Spleen (tissue), 11 donors: ENCODE measurements around the gene BLCAP. TPM values are rescaled to one million over a fixed set of nuclear protein-coding genes. Genes with fewer than 3 reads are reported as not detected.

Experiments
- DNase-seq: peaks from one replicate; pipeline ENCODE4 v3.0.0-alpha.2; 2020
- H3K27ac ChIP-seq, 8 donors: fragments of 200-600 bp; sonication (generic) in 7 of 8; 1 replicate in 4 of 8; 2 replicates in 4 of 8; pipeline versions ENCODE4 v1.5.0 to v1.8.0; 2016 to 2021; ENCODE audit warnings: inconsistent platforms in 4 of 8, mild to moderate bottlenecking in 4 of 8, moderate library complexity in 1 of 8
- H3K27me3 ChIP-seq, 7 donors: fragments of 200-600 bp; sonication (generic) in 6 of 7; replicated peaks in 1 of 7; 1 replicate in 4 of 7; 2 replicates in 3 of 7; pipeline versions ENCODE4 v1.5.0 to v1.8.0; 2016 to 2021; ENCODE audit warnings: inconsistent platforms in 3 of 7, mild to moderate bottlenecking in 1 of 7
- H3K36me3 ChIP-seq, 6 donors: fragments of 200-600 bp; sonication (generic) in 5 of 6; 1 replicate in 4 of 6; 2 replicates in 2 of 6; pipeline versions ENCODE4 v1.5.0 to v1.8.0; 2016 to 2021; ENCODE audit warnings: inconsistent platforms in 2 of 6
- H3K4me1 ChIP-seq, 6 donors: fragments of 200-600 bp; sonication (generic) in 5 of 6; 1 replicate in 3 of 6; 2 replicates in 3 of 6; pipeline versions ENCODE4 v1.5.0 to v1.8.0; 2016 to 2021; ENCODE audit warnings: inconsistent platforms in 3 of 6
- H3K4me3 ChIP-seq, 8 donors: fragments of 200-600 bp; sonication (generic) in 7 of 8; 1 replicate in 4 of 8; 2 replicates in 4 of 8; pipeline versions ENCODE4 v1.5.0 to v1.8.0; 2016 to 2021; ENCODE audit warnings: inconsistent platforms in 4 of 8, mild to moderate bottlenecking in 4 of 8, moderate library complexity in 2 of 8
- H3K9me3 ChIP-seq, 8 donors: fragments of 200-600 bp; sonication (generic) in 7 of 8; 1 replicate in 4 of 8; 2 replicates in 4 of 8; pipeline versions ENCODE4 v1.5.0 to v1.8.0; 2016 to 2021; ENCODE audit warnings: inconsistent platforms in 4 of 8
- POLR2A ChIP-seq, 3 donors: fragments of 450-650 bp; IDR thresholded peaks; one replicate each; pipeline ENCODE4 v1.5.1; 2017; ENCODE audit warnings: antibody characterized with exemption in 3 of 3, mild to moderate bottlenecking in 1 of 3
- POLR2AphosphoS5 ChIP-seq, 3 donors: sonication (generic); formaldehyde crosslinking; IDR thresholded peaks; one replicate each; pipeline ENCODE4 v1.5.1; 2017; ENCODE audit warnings: antibody characterized with exemption in 3 of 3
- WGBS, 5 donors: extraction: QIAGEN DNeasy Blood & Tissue Kit in 3 of 5; methylation state at CpG; one replicate each; pipeline versions ENCODE4 v1.1.5 to v1.1.7; 2013 to 2018; 5-methylcytosine and 5-hydroxymethylcytosine counted together
- intact Hi-C: fragments of 100-400 bp; cut with DNase I; formaldehyde crosslinking; loops from one replicate; pipeline ENCODE4 v1.15.0; 2023; ENCODE audit warnings: low total_unique reads
- polyA plus RNA-seq, 3 donors: library from polyadenylated mRNA; stranded (reverse); fragments of 200-250 nt; gene quantifications; one replicate each; pipeline ENCODE4 v1.2.1, GENCODE V29; 2013
- total RNA-seq, 7 donors: library from RNA; depleted of rRNA in 3 of 7; stranded (reverse); fragments of >200 nt in 3 of 7; fragmentation: NEBNext Ultra II Directional in 4 of 7; extraction: Animal tissue kit (Norgen Biotek cat#: 25700) in 4 of 7; gene quantifications; one replicate each; pipeline versions ENCODE4 v1.1.0 to v1.2.1, GENCODE V29; 2016 to 2021
- TF ChIP-seq, protein P1 (sequence below), 11 experiments: fragments of 200-600 bp in 7 of 11; fragments of 450-650 bp in 4 of 11; sonication (generic) in 4 of 11; IDR thresholded peaks in 8 of 11; conservative IDR thresholded peaks in 3 of 11; 1 replicate in 7 of 11; 2 replicates in 4 of 11; pipeline versions ENCODE4 v1.4.0 to v1.8.0; 2016 to 2021; ENCODE audit warnings: antibody characterized with exemption in 11 of 11, inconsistent platforms in 4 of 11, mild to moderate bottlenecking in 1 of 11
- donor health status: healthy with polysubstance abuse.
- donor health status: DM: no; HTN: no; CAD: no; lungs with moderate emphysema.
- donor health status: DM: no; HTN: no; CAD: no.
- donor health status: Bipolar disorder and iron deficiency.
- donor health status: healthy.
- donor health status: DM: no; HTN: no; CAD: no.
- donor health status: DM: yes; HTN: yes; CAD: no.

Gene BLCAP
- total and polyA plus RNA-seq, 10 donors: 56.8 to 94.7 (median 67.3) TPM

DNA sequence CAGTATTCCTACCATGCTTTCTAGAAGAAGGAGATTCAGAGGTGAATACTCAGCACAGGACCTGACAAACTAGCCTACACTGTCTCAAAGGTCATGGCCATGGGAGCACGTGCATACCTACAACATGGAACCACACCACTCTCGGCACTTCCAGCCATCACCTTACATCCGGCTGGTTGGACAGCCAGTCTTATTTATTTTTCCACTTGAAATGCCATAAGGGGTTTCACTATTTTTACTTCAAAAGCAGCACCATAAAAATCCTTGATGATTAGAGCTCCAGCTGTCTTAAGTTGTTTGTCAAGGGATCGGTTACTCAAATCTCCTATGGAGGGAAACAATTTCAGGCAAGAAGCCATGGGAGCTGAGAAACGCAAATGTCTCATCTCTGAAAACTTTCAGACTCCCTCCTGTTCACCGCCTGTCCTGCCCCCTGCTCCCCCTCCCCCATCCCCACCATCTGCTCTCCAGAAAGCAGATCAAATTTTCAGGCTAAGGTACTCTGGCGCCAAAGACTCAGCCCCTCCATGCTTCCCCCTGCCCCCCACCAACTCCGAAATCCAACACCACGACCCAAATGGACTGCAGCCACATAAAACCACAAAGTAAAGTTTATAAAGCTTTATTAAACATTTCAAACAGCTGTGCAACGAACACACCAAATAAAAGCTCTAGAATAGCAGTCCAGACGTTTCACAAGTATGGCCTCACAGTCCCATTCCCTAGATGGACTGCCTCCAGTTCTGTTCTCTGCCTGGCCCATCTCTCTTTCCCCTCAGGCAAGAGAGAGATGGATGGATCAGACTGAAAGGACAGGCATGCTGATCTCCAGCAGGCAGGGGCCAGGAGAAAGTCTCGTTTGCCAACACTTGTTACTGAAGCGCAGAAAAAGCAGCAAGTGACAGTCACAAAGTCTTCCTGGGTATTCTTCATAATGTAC, 10.6 kb downstream of the BLCAP start:
- TF ChIP-seq POLR2AphosphoS5 (IDR thresholded peaks at IDR 0.05) (no peak), POLR2A (IDR thresholded peaks at IDR 0.05) (no peak)
- TF ChIP-seq, protein P1, sequence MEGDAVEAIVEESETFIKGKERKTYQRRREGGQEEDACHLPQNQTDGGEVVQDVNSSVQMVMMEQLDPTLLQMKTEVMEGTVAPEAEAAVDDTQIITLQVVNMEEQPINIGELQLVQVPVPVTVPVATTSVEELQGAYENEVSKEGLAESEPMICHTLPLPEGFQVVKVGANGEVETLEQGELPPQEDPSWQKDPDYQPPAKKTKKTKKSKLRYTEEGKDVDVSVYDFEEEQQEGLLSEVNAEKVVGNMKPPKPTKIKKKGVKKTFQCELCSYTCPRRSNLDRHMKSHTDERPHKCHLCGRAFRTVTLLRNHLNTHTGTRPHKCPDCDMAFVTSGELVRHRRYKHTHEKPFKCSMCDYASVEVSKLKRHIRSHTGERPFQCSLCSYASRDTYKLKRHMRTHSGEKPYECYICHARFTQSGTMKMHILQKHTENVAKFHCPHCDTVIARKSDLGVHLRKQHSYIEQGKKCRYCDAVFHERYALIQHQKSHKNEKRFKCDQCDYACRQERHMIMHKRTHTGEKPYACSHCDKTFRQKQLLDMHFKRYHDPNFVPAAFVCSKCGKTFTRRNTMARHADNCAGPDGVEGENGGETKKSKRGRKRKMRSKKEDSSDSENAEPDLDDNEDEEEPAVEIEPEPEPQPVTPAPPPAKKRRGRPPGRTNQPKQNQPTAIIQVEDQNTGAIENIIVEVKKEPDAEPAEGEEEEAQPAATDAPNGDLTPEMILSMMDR (IDR thresholded peaks at IDR 0.05 in 8 of 11, conservative IDR thresholded peaks at IDR 0.05 in 3 of 11): no peak
- Histone ChIP-seq H3K27ac (no peak overlapping the region), H3K9me3 (no peaks in the 10 kb centered on the region), H3K36me3 (peaks cover 0 to 93% (median 38%) of the 10 kb centered on the region in 6 donors), H3K27me3 (no peaks in the 10 kb centered on the region), H3K4me3 (no peak overlapping the region), H3K4me1 (peaks cover 0 to 52% (median 35%) of the 10 kb centered on the region in 6 donors)
- WGBS, 5 donors: 84 to 92% (median 90%) methylated on average over 13 of the region's 13 CpGs
- intact Hi-C loops: no loop called here
- no peak for DNase-seq

- no peak overlapping the region for H3K27ac ChIP-seq
- WGBS, 5 donors: 91 to 96% (median 94%) methylated on average over 4 of the region's 4 CpGs
- H3K9me3 ChIP-seq: no peaks in the 10 kb centered on the region
- peaks cover 0 to 40% (median 26%) of the 10 kb centered on the region in 6 donors for H3K4me1 ChIP-seq
- H3K36me3 ChIP-seq: peaks cover 0 to 98% (median 42%) of the 10 kb centered on the region in 6 donors
- no peaks in the 10 kb centered on the region for H3K27me3 ChIP-seq
- DNase-seq: no peak
- TF ChIP-seq POLR2A (IDR thresholded peaks at IDR 0.05) (no peak), POLR2AphosphoS5 (IDR thresholded peaks at IDR 0.05) (no peak)
- TF ChIP-seq, protein P1 (IDR thresholded peaks at IDR 0.05 in 8 of 11, conservative IDR thresholded peaks at IDR 0.05 in 3 of 11): no peak
- intact Hi-C loops: no loop called here
- H3K4me3 ChIP-seq: no peak overlapping the region
Measured at GRCh38 chr20:37515876-37516275, 11.8 kb downstream of the BLCAP start.

DNA sequence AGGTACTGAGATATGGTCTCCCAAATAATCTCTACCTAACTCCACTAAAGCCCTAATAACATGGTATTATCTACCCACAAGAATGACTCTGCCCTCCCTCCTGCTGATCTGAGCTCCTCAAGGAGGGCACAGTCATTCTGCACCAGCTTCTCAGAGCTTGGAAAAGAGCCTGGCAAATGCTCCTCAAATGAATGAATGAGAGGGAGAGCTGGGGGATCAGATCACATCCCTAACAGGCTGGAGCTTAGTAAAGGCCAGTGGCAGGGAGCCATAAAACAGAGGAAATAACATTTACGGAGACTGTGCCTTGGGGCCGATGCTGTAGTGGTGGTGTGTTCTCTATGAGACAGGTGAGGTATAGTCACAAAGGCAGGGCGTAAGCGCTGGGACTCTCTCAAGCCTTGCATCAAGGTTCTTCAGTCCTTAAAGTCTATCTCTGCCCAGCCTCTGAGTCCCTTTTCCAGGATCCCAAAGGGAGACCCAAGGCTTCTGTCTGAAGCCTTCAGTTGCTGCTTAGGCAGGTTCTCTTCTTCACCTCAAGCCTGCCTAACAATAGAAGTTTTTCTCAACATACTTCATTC, 13.8 kb downstream of the BLCAP start:
- Histone ChIP-seq H3K36me3 (peaks cover 0 to 97% (median 40%) of the 10 kb centered on the region in 6 donors), H3K4me1 (peaks cover 0 to 20% (median 8%) of the 10 kb centered on the region in 6 donors), H3K27ac (no peak overlapping the region), H3K9me3 (no peaks in the 10 kb centered on the region), H3K4me3 (no peak overlapping the region), H3K27me3 (no peaks in the 10 kb centered on the region)
- 81 to 97% (median 94%) methylated on average over 4 of the region's 4 CpGs for WGBS, 5 donors
- no peak for DNase-seq
- TF ChIP-seq, protein P1 (IDR thresholded peaks at IDR 0.05 in 8 of 11, conservative IDR thresholded peaks at IDR 0.05 in 3 of 11): no peak
- TF ChIP-seq POLR2AphosphoS5 (IDR thresholded peaks at IDR 0.05) (no peak), POLR2A (IDR thresholded peaks at IDR 0.05) (no peak)
- intact Hi-C loops: no loop called here
